ENCODE data around the gene UNC45A.

DNA sequence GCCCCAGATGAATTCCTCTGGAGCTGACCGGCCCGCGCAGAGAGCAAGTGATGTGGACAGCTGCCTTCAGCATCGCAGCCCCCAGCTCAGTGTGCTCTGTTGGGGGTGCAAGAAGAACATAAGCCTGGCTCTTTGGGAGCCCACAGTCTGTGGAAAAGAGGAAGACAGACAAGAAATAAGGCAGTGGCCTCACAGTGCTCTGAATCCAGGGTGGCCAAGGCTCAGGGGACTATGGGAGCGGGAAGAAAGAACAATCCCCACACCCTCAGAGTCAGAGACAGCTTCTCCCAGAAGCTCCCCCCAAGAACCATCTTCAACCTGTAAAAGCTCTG lies 2.5 kb upstream of the UNC45A start:
- TF ChIP-seq, protein P1, sequence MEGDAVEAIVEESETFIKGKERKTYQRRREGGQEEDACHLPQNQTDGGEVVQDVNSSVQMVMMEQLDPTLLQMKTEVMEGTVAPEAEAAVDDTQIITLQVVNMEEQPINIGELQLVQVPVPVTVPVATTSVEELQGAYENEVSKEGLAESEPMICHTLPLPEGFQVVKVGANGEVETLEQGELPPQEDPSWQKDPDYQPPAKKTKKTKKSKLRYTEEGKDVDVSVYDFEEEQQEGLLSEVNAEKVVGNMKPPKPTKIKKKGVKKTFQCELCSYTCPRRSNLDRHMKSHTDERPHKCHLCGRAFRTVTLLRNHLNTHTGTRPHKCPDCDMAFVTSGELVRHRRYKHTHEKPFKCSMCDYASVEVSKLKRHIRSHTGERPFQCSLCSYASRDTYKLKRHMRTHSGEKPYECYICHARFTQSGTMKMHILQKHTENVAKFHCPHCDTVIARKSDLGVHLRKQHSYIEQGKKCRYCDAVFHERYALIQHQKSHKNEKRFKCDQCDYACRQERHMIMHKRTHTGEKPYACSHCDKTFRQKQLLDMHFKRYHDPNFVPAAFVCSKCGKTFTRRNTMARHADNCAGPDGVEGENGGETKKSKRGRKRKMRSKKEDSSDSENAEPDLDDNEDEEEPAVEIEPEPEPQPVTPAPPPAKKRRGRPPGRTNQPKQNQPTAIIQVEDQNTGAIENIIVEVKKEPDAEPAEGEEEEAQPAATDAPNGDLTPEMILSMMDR (IDR thresholded peaks at IDR 0.05; ENCODE audit: insufficient read depth, low read depth, low read length) = no peak
- no peak for TF ChIP-seq EZH2 (IDR thresholded peaks at IDR 0.05; ENCODE audit: insufficient read depth, low read length)

Data from astrocyte (in vitro differentiated cells and primary cell).